Activated naive CD4-positive, alpha-beta T cell treated with anti-CD3 and anti-CD28 coated beads, Interleukin-2, amount 50 U/mL, for 16 hours (primary cell): Measurements from ENCODE around the gene OPHN1.

ENCODE experiments used
- DNase-seq: peaks from one replicate; pipeline ENCODE4 v3.0.0-alpha.2; 2020

The OPHN1 gene

DNA sequence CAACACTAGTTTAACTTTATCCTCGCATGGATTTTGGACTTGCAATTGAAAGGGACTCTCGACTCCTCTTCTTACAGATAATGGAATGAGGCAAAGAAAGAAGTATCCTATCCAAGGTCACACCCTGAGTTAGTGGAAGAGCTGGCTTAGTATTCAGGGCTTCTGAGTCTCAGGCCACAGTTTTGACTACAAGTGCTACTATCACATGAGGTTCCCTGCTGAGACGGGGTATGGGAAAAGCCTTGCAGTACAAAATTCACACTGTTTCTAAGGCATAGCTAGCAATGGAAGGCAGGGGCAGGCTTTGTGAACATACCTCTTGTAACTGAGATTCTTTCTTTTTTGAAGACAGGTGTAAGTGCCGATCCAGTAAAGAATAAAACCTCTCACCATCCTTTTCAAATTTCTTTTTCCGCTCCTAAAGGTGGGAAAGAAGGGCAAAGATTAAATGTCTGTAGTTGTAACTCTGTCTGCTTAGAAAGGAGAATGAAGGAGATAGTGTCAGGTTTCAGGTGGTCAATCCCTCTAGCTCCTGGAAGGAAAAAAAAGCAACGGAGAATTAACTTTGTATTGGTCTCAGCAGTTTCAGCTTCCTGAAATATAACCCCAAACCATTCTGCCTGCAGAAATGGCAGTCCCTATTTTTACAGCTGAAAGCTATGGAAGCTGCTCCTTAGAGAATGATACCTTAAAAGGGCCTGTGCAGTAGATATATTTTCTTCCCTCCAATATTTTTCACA, 199.0 kb downstream of the OPHN1 start:
- DNase-seq, result no peak

DNA sequence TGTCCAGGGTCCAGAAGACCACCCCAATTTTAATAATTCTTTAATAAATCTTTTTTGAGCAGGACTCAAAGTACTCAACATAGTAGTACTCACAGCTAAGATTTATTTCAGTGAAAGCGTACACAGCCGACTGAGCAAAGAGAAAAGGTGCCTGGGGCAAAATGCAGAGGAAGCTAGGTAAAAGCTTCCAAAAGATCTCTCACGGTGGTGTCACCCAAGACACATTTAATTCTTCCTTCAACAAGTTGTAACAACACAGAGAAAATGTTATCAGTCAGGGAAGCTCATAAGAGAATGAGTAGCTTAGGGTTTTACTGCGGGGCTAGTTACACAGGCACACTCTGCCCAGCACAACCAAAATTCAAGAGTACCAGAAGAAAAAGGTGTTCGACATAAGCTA, 201.1 kb downstream of the OPHN1 start:
- DNase-seq, result no peak

DNA sequence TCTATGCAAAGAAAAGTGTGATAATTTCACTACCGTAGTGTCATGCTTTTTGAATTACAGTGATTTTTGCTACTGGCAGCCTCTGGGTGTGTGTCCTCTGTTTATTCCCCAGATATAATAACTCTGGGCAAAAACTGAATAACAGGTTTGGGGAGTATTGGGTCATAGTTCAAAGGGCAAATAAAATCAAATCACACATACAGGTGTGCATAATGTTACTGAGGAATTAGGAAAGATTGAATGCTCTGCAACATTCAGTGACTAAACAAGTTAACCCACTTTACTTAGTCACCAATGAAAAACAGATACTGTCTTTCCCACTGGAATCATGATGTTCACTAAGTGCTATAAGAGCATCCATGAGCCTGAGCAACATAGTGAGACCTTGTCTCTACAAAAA, 224.3 kb downstream of the OPHN1 start:
- DNase-seq, result no peak

- DNase-seq, result no peak
These were observed 228.7 kb downstream of the OPHN1 start for GRCh38 chrX:68204521-68205038.

- DNase-seq, result no peak
These were observed 229.6 kb downstream of the OPHN1 start for GRCh38 chrX:68203646-68204045.

DNA sequence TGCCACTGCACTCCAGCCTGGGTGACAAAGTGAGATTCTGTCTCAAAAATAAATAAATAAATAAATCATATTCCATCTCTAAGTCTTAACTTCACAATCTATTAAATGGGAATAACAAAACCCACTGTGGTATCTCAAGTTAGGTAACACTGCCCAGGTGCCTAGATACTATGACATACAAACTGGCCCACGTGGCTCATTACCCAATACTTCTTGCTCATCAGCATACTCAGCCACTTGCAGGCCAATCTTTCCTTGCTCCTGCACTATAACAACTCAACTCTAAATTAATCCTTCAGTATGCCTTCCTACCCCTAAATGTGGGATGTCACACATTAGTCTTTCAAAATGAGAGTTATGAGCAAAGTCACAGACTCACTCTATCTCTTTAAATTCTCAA, 230.1 kb downstream of the OPHN1 start:
- DNase-seq, result no peak

DNA sequence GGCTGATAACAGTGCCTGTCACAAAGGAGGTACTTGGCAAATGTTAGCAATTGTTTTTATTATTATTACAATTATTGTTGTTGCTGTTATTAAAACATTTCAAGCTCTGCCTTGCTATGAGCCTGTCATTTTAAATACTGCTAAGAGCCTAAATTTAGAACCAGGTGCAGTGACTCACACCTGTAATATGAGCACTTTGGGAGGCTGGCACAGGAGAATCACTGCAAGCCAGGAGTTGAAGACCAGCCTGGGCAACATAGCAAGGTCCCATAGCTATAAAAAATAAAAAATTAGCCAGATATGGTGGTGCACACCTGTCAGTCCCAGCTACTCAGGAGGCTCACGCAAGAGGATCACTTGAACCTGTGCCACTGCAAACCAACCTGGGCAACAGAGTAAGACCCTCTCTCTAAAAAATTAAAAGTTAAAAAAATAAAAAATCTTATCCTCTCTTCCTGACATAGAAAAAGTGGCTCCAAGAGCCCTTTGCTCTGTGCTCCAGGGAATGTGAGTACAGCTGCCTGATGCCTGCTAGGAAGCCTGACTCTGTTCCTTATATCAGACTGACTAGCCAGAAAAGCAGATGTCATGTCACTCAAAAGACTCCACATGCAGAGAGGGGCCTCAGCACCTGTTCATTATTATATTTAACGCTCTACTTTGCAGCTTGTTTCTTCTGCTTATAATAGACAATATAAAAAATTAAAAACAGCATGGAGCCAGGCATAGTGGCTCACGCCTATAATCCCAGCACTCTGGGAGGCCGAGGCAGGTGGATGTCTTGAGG, 234.0 kb downstream of the OPHN1 start:
- DNase-seq, result no peak

- no peak for DNase-seq
These were observed 236.1 kb downstream of the OPHN1 start for GRCh38 chrX:68196939-68197791.

GRCh38 chrX:68195561-68195960, 237.7 kb downstream of the OPHN1 start:
- DNase-seq, result no peak

DNA sequence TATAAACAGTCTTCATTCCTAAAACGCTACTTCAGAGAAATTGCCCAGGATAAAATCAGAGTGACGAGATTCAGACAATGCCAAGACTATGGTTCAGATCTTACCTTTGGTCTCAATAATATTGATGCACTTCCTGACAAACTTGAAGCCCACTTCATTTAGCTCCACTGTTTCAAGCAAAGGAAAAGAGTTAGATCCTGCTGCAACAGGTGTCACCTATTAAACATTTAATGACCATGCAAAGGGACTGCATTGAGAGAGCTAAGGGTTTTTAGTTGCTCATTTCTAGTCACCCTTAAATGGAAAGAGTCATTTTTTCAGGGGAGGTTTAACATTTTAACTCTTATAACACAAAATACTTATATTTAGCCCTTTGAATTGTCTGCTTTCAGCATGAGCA, 239.5 kb downstream of the OPHN1 start:
- DNase-seq, result no peak

DNA sequence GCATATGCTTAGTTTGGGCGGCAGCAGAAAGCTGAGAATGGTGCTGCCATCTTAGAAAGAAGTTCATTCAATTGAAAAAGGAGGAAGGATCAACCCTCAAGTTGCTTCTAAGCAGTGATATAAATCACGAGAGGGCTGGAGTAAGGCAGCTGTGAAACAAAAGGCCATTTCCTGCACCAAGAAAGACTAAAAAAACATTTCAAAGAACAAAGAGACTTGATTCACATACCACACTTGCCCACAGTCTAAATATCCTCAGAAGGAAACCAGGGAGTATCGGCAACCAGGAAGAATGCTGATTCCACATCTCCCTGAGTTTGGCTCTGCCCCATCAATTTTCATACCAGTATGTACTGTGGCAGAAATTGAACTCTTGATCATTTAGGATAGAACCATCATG, 240.1 kb downstream of the OPHN1 start:
- DNase-seq, result no peak

DNA sequence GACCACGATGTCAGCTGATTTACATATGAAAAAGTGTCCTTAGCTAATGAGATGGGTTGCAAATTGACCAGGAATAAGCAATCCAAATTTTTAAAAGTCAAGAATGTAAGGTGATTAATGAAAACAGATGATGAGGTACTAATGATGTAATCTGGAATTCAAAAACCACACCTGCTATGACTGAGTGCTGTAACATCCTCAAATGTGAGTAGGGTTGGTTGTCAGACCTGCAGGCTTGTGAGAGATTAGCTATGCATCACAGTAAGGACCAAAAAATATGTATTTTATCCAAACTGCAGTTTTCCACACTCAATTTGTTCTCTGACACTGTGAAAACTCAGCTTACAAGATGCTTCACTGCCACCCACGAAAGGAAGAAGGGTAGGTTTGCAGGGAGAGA, 242.5 kb downstream of the OPHN1 start:
- DNase-seq, result no peak

DNA sequence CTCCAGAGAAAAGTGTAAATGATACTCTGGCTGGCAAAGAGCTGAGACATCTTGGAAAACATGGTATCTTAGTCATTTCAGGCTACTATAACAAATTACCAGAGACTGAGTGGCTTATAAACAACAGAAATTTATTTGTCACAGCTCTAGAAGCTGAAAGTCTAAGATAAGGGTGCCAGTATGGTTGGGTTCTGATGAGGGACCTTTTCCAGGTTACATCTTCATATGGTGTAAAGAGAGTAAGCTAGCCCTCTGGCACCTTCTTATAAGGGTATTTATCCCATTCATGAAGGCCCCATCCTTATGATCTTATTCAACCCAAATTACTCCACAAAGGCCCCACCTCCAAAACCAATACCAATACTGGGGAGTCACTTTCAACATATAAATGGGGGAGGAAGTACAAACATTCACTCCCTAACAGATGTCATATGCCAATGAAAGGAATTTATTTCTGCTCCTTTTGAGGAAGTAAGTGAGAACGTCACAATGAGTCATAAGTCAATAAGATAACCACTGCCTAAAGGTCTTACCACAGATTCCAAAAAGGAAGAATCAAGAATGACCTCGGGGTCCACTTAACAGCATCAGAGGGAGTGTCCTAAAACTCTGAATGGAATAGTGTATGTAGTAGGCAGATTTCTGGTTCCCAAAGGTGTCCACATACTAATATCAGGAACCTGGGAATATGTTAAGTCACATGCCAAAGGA, 246.6 kb downstream of the OPHN1 start:
- no peak for DNase-seq

GRCh38 chrX:68185161-68185560, 248.1 kb downstream of the OPHN1 start:
- DNase-seq, result no peak

GRCh38 chrX:68183612-68184214, 249.6 kb downstream of the OPHN1 start:
- no peak for DNase-seq

- DNase-seq, result no peak
These were observed 252.7 kb downstream of the OPHN1 start for GRCh38 chrX:68180579-68180978.

DNA sequence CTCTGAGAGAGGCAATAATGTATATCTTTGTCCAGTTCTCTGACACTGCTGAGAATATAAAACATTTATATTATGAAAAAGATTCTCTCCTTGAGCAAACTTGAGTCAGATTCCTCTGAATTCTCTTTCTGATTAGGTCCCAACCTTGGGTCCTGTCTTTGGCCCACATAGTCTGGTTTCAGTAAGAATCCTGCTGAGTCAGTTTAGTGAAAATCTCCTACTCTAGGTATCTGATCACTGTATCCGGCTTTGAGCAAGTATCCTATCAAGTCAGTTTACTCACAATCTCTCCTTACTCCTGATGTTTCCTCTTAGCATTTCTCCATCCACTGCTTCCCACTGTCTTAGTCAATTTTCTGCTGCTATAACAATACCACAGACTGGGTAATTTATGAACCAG, 253.9 kb downstream of the OPHN1 start:
- DNase-seq, result no peak

- DNase-seq, result no peak
These were observed 255.8 kb downstream of the OPHN1 start for GRCh38 chrX:68177542-68177941.

DNA sequence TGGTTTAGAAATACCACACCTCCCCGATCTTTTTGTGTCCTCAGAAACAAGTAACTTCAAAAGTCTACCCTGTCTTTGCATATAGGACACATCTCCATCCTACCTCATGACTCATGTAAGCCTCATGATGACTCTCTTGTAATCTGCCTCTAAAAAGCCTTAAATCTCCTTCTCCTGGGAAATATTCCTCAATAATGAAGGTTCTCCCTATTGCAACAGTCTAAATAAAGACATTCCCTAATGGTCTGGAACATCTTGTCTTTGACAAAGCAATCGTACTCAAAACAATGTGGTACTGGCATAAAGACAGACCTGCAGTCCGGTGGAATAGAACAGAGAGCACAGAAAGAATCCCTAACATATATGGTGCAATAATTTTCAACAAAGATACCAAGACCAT, 257.7 kb downstream of the OPHN1 start:
- DNase-seq, result no peak

GRCh38 chrX:68163441-68163840, 269.9 kb downstream of the OPHN1 start:
- DNase-seq, result no peak

DNA sequence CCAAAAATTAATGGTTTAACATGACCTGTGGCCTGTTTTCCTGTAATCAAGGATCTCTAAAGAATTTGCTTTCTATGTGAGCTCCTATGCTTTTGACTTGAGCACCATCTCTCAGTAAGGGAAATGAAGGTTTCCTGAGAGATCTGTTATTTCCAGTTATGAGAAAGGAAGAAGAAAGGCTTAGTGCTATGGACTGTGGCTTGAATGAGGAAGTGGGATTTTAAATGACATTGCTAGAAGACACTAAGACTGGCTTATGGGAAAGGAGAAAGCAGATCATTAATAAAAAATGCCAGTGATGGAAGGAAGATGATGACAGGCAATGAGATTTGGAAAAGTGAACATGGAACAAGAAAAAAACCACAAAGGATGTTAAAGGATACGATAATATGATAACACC, 285.4 kb downstream of the OPHN1 start:
- DNase-seq, result no peak

- no peak for DNase-seq
These were observed 287.2 kb downstream of the OPHN1 start for GRCh38 chrX:68146054-68146453.
